Activated T-helper 1 cell treated with anti-CD3 and anti-CD28 coated beads, Interleukin-12 subunit alpha, Interleukin-12 subunit beta, Interleukin-2, Interleukin-4 antibody, amounts not matched to agents 30 ng/mL and 10 ng/mL and 1 ng/mL, durations not matched to agents 14 hours and 24 hours and 36 hours (primary cell): ENCODE measurements around the gene GDPD2. TPM values are rescaled to one million over a fixed set of nuclear protein-coding genes. Genes with fewer than 3 reads are reported as not detected.

Experiments
- total RNA-seq: library from RNA; stranded (reverse); gene quantifications from 2 replicates; pipeline ENCODE4 v1.2.3, GENCODE V29; 2022

GDPD2 gene
- total RNA-seq, 1 donor from 2014 or later: not detected

Other genes with a start within 250 kb of the GDPD2 start
- gene DGAT2L6, start 245.8 kb upstream of the GDPD2 start, total RNA-seq: not detected in 2 replicates
- not detected in 2 replicates for gene AWAT1, start 188.7 kb upstream of the GDPD2 start, total RNA-seq
- gene P2RY4, start 163.1 kb upstream of the GDPD2 start, total RNA-seq: 0.27 TPM in 1 of 2 replicates, not detected in the other
- not detected in 2 replicates for gene ARR3, start 155.0 kb upstream of the GDPD2 start, total RNA-seq
- gene RAB41, start 141.1 kb upstream of the GDPD2 start, total RNA-seq: not detected in 2 replicates
- 28.7 and 31.9 TPM in 2 replicates for gene PDZD11, start 133.4 kb upstream of the GDPD2 start, total RNA-seq
- gene KIF4A, start 133.2 kb upstream of the GDPD2 start, total RNA-seq: 18.7 and 19.4 TPM in 2 replicates
- gene DLG3, start 21.5 kb downstream of the GDPD2 start, total RNA-seq: 41.5 and 43.5 TPM in 2 replicates